ENCODE data around the gene NDC1. TPM values are rescaled to one million over a fixed set of nuclear protein-coding genes. Genes with fewer than 3 reads are reported as not detected.

Gene NDC1
- polyA plus RNA-seq, 1 donor = 38.9 TPM

Other genes with a start within 250 kb of the NDC1 start
- 2.5 TPM for gene GLIS1, start 99.1 kb downstream of the NDC1 start, polyA plus RNA-seq (ENCODE audit: insufficient read length)
- 37.7 TPM for gene YIPF1, start 51.5 kb upstream of the NDC1 start, polyA plus RNA-seq (ENCODE audit: insufficient read length)
- 7.6 TPM for gene DIO1, start 55.9 kb upstream of the NDC1 start, polyA plus RNA-seq (ENCODE audit: insufficient read length)
- 68.2 TPM for gene IFT25, start 107.4 kb upstream of the NDC1 start, polyA plus RNA-seq (ENCODE audit: insufficient read length)
- 44.1 TPM for gene LRRC42, start 108.1 kb upstream of the NDC1 start, polyA plus RNA-seq (ENCODE audit: insufficient read length)
- gene LDLRAD1, start 179.9 kb upstream of the NDC1 start, polyA plus RNA-seq (ENCODE audit: insufficient read length) = not detected
- gene TMEM59, start 214.9 kb upstream of the NDC1 start, polyA plus RNA-seq (ENCODE audit: insufficient read length) = 357 TPM
- 9.4 TPM for gene TCEANC2, start 215.3 kb upstream of the NDC1 start, polyA plus RNA-seq (ENCODE audit: insufficient read length)

Measured in left kidney (tissue), 1 donor.